ENCODE data around the gene GDPD5.
"Not testable (repeated sequence)": the region's sequence is repeated elsewhere in the genome, so short reads cannot be mapped to it uniquely, and the experiment has no call there.

Gene GDPD5

DNA sequence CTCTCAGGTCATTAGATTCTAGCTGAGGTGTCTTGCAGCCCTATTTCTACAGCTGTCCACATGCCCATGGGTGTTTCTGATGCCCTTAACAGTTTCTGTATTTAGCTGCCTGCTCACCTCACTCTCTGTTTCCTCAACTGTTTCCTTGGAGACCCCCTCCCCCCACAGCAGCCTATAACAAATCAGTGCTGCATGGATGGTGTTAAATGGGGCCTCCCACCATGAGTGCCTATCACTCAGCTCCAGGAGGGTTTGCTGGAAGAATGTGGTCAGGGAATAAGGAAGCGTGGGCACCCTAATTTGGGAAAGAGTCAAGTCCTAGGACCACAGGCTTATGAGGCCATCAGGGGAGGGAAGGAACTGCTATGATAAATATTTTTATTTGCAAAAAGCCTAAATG, 101.3 kb downstream of the GDPD5 start:
- DNase-seq (ENCODE audit: low spot score), result no peak

DNA sequence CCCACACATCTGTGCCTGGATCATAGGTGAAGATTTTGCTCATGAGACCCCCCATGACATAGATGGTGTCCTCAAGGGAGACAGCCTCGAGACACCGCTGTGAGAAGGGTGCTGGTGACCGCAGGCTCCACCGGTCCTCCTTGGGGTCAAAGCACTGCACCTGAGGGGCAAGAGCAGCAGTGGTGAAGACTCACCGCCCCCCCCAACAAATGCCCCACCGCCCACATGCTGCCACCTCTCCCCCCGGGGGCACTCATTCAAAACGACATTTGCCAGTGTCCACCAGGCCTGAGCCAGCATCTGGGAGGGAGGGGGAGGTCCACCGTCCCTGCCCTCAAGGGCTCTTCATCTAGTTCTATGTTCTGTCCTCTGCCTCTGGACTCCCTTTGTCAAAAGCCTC, 102.0 kb downstream of the GDPD5 start:
- no peak for DNase-seq (ENCODE audit: low spot score)

DNA sequence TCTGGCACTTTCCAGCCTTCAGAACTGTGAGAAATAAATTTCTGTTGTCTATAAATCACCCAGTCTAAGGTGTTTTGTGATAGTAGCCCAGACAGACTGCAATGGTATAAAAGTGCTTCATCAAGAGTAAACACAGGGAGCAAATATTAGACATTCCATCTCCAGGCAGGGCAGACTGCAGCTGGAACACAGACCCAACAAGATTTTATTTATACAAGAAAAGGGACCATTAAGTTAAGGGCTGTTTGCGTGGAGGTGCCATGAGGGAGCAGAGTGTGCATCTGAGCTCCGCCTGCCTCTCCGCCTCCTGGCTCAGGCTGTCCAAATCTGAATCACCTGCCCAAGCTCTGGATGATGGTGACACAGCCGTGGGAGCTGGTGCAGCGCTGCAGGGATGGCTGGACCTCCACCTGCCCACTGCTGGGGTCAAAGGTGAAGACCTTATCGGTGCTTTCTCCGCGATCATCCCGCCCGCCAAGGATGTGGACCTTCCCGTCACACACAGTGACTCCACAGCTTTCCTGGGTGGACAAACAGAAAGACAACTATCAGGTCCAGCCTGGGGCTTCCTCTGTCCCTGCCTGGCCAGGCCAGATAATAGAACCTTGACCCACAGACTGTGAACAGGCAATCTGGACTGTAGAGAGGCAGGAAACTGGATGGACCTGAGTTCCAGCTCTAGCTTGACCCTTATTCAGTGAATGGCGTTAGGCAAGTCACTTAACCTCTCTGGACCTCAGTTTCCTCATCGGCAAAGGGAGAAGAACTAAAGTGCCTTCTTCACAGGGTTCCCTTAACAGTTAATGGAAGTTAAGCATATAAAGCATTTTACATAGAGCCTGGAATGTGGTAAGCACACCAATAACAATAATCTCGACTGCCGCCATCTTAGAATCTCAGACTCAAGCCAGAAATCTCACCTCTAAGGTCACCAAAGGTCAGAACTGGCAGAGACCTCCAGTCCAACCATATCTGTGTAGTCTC, 103.2 kb downstream of the GDPD5 start:
- DNase-seq (ENCODE audit: low spot score), result no peak

DNA sequence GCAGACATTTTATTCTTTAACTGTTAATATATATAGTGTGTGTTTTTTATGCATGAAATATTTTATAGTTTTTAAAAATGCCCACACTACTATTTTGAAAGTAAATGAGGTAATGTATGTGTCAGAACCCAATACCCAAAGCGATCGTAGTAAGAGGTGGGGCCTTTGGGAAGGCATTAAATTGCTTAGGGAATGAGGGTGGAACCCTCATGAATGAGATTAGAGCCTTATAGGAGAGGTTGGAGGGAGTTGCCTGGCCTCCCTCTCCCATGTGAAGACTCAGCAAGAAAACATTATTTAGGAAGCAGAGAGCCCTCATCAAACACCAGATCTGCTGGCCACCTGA, 103.9 kb downstream of the GDPD5 start:
- DNase-seq (ENCODE audit: low spot score), result no peak

DNA sequence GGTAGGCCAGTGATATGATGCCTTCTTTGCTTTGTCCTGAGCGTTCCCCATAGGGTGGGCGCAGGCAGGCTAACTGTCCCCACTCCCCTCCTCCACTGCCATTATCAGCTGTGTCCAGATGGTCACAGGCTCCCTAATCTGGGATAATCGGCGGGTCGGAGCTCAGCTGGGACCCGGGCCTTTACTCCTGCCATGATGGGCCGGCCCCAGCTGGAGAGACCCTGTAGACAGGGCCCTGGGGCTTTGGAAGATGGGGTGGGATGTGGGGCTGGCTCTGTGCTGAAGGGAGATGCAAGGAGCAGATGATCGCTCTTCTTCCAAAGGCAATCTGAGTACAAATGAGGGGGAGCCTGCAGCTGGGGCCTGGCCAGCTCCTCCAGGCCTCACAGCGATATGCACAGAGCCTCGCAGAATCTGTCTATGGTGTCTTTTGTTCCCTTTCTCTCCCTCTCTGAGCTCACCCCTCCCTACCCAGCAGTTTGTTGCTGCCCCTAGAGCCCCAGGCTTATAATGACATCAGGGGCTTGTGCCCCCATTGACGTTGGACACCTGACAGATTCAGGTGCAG, 104.6 kb downstream of the GDPD5 start:
- peak; percentile 36 for DNase-seq (ENCODE audit: low spot score)

DNA sequence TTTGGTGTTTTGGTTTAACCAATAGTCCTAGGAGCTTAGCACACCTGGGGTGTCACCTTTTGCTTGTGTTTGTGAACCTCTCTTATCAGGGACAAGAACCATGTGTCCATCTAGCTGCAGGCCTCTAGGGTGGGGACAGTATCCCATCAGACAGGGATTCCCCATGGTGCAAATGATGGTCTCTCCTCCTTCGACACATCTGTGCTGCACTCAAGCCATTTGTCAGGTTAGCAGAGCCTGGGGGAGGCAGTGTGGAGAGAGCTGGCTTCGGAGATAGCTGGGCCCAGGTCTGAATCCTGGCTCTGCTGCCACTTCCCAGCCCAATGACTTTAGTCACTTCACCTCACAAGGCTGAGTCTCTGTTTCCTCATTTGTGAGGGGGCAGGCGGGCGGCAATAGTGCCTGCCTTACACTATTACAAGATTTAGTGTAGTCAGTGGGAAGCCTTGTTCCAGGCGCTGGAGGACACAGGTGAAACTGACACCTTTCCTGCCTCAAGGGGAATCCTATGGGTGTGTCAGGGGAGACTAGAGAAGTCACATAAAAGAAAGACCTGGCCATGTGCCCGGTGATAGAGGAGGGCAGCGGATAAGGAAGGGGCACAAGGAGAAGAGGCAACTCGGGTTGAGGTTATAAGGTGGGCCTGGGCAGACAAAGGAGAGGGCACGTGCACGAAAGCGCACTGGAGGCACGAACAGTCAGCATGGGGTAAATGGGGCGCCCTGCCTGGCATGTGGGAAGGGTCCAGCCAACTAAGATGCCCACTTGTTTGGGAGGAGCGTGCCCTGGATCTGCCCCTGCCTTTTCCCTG, 105.3 kb downstream of the GDPD5 start:
- DNase-seq (ENCODE audit: low spot score), result no peak

DNA sequence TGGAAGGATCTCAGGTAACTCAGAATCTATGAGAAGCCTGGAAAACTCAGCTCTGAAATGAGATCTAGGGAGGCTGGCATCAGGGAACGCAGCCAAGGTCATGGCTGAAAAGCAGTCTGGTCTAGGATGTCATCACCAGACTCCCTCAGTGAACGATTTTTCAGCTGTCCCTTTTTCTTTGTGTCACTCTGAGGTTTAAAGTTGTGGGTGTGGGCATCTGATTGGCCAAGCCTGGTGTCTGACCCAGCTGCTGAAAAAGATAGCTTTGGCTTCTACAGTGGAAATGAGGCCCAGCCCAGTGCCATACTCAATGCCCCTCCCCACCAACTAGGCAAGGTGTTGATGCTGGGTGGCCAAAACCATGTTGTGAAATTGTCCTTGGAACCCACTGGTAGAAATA, 111.9 kb downstream of the GDPD5 start:
- no peak for DNase-seq (ENCODE audit: low spot score)

DNA sequence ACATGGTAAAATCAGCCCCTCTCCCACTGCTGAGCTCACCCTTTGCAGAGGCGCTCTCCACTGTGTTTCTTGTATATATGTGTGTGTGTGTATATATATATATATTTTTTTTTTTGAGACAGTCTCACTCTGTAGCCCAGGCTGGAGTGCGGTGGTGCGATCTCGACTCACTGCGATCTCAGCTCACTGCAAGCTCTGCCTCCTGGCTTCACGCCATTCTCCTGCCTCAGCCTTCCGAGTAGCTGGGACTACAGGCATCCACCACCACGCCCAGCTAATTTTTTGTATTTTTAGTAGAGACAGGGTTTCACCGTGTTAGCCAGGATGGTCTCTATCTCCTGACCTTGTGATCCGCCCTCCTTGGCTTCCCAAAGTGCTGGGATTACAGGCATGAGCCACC, 112.6 kb downstream of the GDPD5 start:
- not testable (repeated sequence) for DNase-seq (ENCODE audit: low spot score)

DNA sequence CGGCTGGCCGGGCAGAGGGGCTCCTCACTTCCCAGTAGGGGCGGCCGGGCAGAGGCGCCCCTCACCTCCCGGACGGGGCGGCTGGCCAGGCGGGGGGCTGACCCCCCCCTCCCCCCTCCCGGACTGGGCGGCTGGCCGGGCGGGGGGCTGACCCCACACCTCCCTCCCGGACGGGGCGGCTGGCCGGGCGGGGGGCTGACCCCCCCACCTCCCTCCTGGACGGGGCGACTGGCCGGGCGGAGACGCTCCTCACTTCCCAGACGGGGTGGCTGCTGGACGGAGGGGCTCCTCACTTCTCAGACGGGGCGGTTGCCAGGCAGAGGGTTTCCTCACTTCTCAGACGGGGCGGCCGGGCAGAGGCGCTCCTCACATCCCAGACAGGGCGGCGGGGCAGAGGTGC, 115.8 kb downstream of the GDPD5 start:
- DNase-seq (ENCODE audit: low spot score), result not testable (repeated sequence)

DNA sequence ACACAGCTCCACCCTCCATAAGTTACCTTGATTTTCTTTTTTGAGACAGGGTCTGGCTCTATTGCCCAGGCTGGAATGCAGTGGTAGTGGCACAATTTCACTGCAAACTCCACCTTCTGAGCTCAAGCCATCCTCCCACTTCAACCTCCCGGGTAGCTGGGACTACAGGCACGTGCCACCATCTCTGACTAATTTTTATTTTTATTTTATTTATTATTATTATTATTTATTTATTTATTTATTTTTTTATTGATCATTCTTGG, 116.9 kb downstream of the GDPD5 start:
- DNase-seq (ENCODE audit: low spot score), result no peak

DNA sequence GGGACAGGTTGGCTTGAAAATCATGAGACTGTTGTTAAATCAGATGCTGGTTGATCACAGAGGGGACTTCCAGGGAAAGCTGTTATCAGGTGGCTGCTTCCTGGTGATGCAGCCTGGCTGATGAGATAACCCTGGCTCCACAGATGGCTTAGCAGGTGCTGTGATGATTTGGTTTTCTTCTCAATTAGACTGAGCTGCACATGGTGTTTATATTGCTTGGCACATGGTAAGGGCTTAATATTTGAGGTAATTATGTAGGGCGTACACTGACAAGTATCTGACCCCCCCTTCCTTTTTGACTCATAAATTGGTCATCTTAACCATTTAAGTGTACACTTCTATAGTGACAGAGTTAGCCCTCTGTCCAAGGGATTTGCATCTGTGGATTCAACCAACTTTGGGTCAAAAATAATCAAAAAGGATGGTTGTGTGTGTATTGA, 119.4 kb downstream of the GDPD5 start:
- peak; percentile 60 for DNase-seq (ENCODE audit: low spot score)

DNA sequence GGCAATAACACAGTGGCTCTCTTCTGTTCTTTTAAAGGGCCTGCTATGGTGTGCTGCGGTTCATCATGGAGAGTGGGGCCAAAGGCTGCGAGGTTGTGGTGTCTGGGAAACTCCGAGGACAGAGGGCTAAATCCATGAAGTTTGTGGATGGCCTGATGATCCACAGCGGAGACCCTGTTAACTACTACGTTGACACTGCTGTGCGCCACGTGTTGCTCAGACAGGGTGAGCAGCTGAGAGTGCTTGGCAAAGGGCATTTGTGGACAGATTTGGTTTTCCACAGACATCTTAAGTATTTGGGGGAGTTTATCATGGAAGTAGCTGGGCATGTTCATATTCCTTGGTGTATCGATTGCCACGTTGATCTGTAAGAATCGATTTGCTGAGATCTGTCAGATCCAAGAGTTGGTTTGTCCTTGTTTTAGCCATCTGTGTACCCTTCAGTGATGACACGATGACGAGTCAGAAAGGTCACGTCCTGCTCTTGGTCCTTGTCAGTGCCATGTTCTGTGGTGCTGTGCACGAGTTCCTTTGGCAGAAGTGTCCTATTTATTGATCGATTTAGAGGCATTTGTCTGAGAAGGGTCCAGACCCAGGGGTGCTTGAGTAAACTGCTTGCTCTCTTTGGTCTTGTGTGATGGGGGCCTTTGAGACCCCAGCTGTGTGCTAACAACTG, 121.6 kb downstream of the GDPD5 start:
- no peak for DNase-seq (ENCODE audit: low spot score)

DNA sequence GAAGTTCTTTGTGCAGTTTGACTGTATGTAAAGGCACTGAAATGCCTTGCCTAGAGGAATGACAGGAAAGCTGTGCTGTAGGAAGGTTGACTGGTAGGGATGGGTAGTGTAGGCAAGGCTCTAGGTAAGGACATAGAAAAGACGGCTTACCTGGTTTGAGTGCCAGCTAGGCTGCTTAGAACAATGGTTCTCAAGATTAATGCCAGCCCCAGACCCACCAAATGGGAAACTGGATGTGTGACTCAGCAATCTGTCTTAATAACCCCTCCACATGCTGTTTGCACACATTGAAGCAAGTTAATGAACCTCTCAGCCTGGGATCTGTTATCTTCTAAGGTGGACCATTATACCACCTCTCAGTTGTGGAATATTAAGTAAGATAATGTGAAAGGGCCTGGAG, 122.7 kb downstream of the GDPD5 start:
- DNase-seq (ENCODE audit: low spot score), result no peak

DNA sequence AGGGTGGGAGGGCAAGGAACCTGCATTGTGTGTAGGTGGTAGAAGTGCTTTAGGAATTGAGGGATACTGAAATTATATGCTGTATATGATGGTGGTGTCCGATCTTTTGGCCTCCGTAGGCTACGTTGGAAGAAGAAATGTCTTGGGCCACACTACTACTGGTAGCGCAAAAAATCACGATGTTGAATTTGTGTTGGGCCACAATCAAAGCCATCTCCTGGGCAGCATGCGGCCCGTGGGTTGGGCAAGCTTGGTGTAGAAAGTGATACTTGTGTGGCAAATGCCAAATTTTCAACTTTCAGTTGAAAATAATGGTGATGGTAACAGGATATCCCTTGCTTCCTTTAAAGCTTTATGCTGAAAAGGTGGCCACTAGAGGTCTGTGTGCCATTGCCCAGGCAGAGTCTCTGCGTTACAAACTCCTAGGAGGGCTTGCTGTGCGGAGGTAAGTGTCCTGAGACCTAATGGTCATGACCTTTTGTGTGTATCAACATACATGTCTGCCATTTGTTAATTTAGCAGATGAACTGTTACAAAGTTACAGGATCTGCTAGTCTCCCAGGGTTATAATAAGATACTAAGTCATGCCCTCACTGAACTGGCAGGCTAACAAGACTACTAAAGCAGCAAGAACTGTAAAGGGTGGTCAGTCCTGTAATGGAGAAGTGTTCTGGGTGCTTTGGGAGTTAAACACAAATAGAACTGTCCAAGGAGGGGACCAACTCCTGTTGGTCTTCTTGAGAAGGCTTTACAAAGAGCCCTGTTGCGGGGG, 123.6 kb downstream of the GDPD5 start:
- no peak for DNase-seq (ENCODE audit: low spot score)

DNA sequence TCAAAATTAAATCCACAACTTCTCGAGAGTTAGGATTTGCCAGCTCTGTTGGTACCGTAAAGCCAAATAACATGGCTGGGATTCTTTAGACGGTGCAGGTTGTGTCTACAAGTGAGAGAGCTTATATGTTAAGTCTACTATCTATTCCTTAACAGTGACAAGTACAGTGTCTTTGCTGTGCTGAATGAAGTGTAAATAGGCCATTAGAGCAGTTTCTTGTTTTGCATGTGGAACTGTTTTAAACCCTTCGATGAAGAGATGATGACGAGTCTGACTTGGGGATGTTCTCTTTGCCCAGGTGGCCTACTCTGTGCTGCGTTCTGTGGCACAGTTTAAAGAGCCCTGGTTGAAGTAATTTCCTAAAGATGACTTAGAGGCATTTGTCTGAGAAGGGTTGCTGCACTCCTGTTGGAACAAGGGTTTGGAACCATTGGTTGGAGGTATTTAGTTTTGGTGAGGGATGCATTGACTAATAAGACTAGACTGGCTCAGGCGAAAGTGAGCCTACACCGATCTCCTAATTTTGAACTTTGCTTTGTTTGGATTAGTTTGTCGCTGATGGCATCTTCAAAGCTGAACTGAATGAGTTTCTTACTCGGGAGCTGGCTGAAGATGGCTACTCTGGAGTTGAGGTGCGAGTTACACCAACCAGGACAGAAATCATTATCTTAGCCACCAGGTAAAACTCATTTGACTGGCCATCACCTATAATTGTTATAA, 125.4 kb downstream of the GDPD5 start:
- DNase-seq (ENCODE audit: low spot score), result peak; percentile 53

DNA sequence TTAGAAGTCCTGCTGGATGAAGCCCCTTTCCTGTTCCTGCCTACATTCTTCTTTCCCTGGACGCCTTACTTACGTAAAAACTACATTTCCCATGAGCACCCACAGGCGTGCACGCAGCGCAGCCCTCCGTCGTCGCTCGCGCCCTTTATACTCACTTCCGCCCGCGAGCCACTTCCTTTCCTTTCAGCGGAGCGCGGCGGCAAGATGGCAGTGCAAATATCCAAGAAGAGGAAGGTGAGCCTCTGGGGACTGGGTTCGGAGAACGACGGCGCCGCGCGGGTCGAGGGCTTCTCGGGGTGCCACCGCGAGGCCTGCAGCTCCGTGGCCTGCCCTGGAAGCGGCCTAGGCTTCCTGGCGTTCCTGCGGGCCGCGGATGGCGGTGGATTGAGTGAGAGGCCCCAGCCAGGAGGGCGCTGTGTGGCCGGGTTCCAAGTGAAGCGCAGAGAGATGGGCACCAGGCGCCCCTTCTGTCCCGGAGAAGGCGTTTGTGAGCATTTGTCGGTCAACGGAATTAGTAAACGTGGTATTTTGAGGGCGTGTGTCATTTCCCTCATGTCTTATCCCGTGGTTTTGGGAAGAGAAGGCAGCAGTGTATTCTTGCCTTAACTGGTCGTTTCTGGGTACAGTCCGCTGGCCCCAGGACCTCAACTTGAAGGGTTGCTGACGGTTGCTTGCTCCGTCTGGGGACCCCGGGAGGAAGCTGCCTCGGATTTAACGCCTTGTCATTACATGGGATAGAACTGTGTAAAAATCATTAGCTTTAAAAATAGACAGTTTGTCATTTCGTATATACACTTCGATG, 126.2 kb downstream of the GDPD5 start, which contains the start of gene RPS3:
Gene RPS3, plus strand, starts transcription at position 175 of the 802 bp plus-strand sequence. Its CDS starts 30 bp downstream, at position 205.
- peak; percentile 93 for DNase-seq (ENCODE audit: low spot score)

DNA sequence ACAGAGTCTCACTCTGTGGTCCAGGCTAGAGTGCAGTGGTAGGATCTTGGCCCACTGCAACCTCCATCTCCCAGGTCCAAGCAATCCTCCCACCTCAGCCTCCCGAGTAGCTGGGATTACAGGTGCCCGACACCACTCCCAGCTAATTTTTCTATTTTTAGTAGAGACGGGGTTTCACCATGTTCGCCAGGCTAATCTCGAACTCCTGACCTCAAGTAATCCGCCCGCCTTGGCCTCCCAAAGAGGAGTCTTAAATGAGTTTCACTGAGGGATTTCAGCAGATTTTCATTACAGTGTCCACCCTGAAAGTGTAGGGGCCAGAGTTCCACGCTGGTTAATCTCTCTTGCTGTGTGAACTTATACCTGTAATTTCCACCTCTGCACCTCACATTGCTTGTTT, 126.8 kb downstream of the GDPD5 start:
- no peak for DNase-seq (ENCODE audit: low spot score)

DNA sequence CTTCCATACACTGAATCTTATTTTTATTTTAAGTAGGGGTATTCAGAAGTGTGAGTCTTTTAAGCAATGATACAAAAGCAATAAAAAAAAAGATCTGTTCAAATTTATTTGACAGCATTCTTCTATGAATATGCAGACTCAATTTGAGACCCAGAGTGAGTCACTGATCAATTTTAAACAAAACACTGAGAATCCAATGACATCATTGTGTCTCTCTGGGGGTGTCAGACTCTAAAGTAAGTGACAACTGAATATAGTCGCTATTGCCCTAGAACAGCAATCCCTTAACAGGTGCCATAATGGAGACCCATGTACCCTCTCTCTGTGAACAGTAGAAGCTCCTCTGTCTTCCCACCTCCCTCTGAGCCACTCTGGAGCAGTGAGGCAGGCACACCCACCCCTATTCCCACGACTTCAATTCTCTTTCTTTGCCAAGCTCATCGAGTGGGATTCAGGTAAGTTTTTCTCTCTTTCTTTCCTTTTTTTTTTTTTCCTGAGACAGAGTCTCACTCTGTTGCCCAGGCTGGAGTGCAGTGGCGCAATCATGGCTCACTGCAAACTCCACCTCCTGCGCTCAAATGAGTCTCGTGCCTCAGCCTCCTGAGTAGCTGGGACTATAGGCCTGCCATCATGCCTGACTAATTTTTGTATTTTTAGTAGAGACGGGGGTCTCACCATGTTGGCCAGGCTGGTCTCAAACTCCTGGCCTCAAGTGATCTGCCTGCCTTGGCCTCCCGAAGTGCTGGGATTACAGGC, 131.5 kb downstream of the GDPD5 start:
- DNase-seq (ENCODE audit: low spot score), result no peak

DNA sequence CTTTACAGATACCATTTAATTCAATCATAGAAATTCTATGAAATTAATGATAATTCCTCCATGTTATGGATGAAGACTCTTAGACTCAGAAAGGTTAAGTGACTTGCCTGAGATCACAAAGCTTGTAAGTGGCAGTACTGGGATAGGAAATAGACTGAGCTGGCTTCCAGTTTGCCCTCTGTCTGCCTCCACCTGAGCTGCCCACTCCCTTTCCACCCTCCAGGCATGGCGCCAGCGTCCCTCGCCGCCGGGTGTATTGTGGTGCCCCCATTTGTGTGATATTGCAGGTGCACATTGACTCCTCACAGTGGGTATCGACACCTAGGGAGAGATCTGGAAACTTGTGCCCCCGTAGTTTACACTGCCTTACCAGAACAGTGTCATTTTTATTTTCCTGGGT, 135.8 kb downstream of the GDPD5 start:
- no peak for DNase-seq (ENCODE audit: low spot score)

All from NAMALWA (cell line).